Spleen (tissue), 7 donors: ENCODE results near the gene ADARB1.

Experiments
- POLR2A ChIP-seq, 3 donors: fragments of 450-650 bp; IDR thresholded peaks; one replicate each; pipeline ENCODE4 v1.5.1; 2017; ENCODE audit warnings: antibody characterized with exemption in 3 of 3, mild to moderate bottlenecking in 1 of 3
- POLR2AphosphoS5 ChIP-seq, 3 donors: sonication (generic); formaldehyde crosslinking; IDR thresholded peaks; one replicate each; pipeline ENCODE4 v1.5.1; 2017; ENCODE audit warnings: antibody characterized with exemption in 3 of 3
- TF ChIP-seq, protein P1 (sequence below), 11 experiments: fragments of 200-600 bp in 7 of 11; fragments of 450-650 bp in 4 of 11; sonication (generic) in 4 of 11; IDR thresholded peaks in 8 of 11; conservative IDR thresholded peaks in 3 of 11; 1 replicate in 7 of 11; 2 replicates in 4 of 11; pipeline versions ENCODE4 v1.4.0 to v1.8.0; 2016 to 2021; ENCODE audit warnings: antibody characterized with exemption in 11 of 11, inconsistent platforms in 4 of 11, mild to moderate bottlenecking in 1 of 11
- donor health status: DM: no; HTN: no; CAD: no; lungs with moderate emphysema.
- donor health status: DM: no; HTN: no; CAD: no.
- donor health status: DM: no; HTN: no; CAD: no.

DNA sequence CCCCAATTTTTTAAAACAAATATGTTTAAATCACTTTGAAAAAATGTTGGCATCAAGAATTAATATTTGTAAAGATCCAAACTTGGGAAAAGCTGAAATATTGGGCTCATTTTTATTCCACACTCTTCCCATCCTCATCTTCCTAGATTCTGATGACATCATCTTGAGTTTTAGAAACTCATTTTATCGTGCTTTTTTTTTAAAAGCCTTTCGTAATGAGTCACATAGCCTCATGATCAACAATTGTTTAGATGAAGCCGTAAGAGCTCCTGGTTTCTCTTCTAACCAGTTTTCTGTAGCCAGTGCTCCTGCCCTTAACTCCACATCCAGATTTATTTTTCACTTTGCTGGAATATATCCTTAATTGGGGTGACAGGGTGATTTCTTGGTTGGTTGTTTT lies 134.7 kb downstream of the ADARB1 start:
- TF ChIP-seq, protein P1, sequence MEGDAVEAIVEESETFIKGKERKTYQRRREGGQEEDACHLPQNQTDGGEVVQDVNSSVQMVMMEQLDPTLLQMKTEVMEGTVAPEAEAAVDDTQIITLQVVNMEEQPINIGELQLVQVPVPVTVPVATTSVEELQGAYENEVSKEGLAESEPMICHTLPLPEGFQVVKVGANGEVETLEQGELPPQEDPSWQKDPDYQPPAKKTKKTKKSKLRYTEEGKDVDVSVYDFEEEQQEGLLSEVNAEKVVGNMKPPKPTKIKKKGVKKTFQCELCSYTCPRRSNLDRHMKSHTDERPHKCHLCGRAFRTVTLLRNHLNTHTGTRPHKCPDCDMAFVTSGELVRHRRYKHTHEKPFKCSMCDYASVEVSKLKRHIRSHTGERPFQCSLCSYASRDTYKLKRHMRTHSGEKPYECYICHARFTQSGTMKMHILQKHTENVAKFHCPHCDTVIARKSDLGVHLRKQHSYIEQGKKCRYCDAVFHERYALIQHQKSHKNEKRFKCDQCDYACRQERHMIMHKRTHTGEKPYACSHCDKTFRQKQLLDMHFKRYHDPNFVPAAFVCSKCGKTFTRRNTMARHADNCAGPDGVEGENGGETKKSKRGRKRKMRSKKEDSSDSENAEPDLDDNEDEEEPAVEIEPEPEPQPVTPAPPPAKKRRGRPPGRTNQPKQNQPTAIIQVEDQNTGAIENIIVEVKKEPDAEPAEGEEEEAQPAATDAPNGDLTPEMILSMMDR (IDR thresholded peaks at IDR 0.05 in 8 of 11, conservative IDR thresholded peaks at IDR 0.05 in 3 of 11) = no peak
- TF ChIP-seq POLR2A (IDR thresholded peaks at IDR 0.05) = no peak
- TF ChIP-seq POLR2AphosphoS5 (IDR thresholded peaks at IDR 0.05) = no peak
